GM11168 (cell line): ENCODE results near the gene ANKRD23.
"Not testable (repeated sequence)": the region's sequence is repeated elsewhere in the genome, so short reads cannot be mapped to it uniquely, and the experiment has no call there.

Experiments used
- in situ Hi-C: fragments of 300-500 bp; cut with MboI; formaldehyde crosslinking; loops from one replicate; pipeline ENCODE4 v1.12.0; 2022; ENCODE audit warnings: low sequenced_read_pairs; ENCODE audit not compliant: unreplicated experiment

ANKRD23 gene

DNA sequence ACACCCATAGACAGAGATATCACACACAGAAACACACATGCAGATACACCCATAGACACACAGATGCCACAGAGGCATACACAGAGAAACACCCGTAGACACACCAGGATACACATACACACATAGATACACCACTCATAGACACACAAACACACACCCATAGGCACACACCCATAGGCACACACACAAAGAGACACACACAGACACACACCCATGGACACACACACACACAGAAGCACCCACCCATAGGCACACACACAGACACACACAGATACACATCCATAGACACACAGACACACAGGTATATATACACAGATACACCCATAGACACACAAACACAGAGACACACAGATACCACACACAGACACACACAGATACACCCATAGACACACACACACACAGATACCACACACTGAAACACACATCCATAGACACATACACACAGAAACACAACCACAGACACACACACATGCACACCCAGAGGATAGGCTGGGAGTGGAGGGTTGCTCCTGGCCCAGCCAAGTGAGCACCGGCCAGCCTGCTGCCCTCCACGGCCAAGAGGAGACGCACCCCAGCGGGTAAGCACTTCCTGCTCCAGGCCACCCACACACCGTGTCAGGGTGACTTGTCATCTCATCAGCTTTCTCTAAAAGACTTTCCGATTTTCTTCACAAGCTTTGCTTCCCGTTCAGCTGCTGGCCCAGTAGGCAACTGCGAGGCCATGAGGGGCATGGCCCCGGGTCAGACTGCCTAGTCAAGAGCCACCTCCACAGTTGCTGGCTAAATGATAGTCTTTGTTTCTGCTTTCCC lies 41.8 kb downstream of the ANKRD23 start:
- in situ Hi-C loops = no loop called here

DNA sequence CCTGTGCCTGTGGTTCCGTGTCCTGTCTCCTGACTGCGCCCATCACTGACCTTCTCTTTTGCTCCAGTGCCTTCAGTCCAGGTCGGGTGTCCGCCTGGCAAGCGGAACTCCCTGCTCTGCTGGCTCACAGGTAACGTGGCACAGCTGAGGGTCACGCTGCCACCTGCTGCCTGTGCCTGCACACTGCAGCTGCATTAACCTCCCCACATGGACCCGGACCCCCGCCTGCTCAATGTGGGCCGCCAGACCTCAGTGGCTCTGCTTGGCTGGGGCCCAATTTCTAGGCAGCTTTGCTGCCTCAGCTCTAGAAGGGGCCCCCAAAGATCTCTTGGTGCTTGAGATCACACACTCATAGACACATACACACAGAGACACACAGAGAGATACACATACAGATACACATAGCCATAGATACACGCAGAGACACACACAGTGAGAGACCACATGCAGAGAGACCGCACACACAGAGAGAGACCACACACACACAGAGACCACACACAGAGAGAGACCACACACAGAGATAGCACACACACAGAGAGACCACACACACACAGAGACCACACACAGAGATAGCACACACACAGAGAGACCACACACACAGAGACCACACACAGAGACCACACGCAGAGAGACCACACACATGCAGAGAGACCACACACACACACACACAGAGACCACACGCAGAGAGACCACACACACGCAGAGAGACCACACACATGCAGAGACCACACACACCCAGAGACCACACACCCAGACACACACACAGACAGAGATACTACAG lies 42.6 kb downstream of the ANKRD23 start:
- in situ Hi-C loops = no loop called here

DNA sequence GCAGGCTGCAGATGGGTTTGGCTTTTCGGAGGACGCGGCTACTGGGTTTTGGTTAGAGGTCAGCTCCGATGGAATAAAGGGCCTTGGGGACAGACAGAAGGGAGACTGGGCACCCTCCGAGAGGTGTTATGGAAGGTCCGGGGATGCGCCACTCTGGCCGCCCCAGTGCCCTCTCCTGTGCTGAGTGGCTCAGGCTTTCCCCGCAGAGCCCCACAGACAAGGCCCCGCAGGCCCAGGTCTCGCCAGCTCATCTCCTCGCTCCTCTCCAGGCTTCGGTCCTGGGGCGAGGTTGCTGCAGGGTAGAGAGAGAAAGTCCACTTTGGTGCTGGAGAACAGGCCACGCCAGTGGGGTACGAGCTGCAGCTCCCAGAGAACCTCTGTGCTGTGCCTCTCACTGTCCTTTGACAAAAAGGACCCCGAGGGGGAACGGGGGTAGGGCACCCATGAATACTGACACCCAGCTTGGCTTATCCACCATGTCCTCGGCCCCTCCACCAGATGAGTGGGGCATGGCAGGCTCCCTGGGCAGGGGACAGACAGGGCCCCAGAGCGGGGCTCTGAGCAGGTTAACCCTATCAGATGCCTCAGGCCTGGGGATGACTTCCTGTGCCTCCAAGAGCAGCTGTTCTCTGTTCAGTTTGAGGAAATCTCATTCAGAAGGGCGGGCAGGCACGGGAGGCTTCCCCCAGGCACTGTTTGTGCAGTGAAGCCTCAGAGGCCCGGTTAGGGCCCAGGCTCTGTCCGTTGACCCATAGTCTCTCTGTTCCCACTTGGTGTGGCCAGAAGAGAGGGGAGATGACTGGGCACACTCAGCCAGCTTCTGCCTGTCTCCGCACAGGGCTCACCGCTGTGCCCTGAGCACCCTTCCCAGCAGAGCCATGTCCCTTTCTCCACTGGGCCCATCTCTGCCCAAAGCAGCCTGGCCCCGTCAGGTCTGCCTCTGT lies 43.5 kb downstream of the ANKRD23 start:
- in situ Hi-C loops = no loop called here

DNA sequence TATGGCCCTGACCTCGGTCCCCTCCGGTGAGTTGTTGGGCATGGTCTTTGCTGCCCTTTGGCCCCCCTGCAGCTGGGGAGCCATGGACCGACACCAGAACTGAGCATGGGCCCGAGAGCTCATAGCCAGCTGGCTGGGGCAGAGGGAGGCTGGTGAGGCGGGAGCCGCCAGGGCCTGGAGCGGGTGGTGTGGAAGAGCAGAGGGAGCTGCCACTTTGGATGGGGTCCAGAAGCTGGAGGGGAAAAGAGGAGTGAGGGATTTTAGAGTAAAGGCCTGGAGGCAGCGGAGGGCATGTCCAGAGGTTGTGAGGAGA lies 44.2 kb downstream of the ANKRD23 start:
- in situ Hi-C loops = no loop called here

DNA sequence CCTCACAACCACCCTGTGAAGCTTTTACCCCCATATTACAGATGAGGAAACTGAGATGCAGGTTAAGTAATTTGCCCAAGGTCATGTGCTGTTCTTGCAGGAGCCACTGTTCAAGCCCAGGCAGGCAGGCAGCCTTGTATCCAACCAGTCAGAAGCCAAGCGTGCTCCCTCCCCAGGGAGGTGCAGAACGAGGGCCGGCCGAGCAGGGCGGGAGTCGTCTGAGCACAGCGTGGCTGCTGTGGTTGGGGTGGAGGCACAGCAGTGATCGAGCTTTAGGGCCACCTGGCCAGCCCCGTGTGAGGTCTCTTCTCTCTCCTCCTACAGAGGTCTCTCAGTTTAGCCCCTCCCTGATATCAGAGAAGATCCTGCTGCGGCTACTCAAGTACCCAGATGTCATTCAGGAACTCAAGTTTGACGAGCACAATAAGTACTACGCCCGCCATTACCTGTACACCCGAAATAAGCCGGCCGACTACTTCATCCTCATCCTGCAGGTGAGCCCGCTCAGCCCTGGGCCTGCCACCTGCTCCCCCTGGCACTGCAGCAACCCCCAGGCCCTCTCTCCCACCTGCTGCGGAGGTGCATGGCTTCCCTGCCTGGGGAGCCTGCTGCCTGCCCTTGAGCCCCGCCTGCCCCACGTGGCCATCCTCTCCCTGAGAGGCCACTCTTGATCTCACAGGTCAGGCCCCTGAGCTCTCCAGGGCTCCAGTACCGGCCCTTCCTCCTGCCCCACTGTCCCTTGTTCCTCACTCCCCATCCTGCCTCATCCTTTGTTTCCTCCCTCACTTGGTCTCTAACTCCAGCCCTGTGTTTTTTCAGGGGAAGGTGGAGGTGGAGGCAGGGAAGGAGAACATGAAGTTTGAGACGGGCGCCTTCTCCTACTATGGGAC lies 44.8 kb downstream of the ANKRD23 start:
- in situ Hi-C loops = no loop called here

DNA sequence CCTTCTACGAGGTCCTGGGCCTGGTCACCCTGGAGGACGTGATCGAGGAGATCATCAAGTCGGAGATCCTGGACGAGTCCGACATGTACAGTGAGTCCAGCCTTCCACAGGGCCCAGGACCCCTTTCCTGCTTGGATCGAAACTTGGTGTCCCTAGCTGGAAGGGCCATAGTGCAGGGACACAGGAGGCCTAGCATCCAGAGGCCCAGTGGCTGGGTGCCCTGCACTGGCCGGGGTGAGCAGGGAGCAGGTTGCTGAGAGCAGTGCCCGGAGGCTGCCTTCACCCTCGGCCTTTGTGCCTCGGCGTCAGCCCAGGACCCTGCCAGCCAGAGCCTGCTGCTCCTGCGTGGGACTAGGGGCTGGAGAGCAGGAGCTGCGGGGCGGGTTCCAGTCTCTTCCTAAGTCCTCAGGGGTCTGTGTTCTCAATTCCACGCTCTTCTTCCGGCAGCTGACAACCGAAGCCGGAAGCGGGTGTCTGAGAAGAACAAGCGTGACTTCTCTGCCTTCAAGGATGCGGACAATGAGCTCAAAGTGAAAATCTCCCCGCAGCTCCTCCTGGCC lies 46.7 kb downstream of the ANKRD23 start:
- in situ Hi-C loops = no loop called here

DNA sequence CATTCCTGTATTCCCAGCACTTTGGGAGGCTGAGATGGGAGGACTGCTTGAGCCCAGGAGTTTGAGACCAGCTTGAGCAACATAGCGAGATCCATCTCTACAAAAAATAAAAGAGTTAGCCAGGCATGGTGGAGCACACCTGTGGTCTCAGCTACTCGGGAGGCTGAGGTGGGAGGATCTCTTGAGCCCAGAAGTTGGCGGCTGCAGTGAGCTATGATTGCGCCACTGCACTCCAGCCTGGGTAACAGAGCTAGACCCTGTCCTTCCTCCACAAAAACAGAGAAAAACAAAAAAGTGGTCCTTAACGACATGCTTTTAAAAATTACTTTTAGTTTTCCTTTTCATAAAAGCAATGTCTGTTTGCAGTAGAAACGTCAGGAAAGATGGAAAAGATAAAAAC lies 47.3 kb downstream of the ANKRD23 start:
- in situ Hi-C loops = not testable (repeated sequence)

DNA sequence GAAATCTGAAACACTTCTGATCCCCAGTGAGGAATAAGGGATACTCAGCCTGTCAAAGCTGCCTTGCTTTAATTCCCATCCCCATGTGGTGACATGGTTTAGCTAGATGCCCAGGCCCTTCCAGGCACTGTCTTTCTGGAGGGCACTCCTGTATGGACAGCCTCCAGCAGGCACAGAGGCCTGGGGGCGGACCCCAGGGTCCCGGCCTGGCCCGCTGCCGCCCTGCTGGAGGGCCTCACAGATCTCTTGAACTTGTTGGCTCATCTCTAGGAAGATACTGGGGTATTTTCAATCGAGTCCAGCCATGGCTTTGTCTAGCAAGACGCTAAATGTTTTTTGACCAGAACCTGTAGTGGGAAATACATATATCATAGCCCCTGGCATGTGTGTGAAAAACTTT lies 48.7 kb downstream of the ANKRD23 start:
- in situ Hi-C loops = no loop called here

DNA sequence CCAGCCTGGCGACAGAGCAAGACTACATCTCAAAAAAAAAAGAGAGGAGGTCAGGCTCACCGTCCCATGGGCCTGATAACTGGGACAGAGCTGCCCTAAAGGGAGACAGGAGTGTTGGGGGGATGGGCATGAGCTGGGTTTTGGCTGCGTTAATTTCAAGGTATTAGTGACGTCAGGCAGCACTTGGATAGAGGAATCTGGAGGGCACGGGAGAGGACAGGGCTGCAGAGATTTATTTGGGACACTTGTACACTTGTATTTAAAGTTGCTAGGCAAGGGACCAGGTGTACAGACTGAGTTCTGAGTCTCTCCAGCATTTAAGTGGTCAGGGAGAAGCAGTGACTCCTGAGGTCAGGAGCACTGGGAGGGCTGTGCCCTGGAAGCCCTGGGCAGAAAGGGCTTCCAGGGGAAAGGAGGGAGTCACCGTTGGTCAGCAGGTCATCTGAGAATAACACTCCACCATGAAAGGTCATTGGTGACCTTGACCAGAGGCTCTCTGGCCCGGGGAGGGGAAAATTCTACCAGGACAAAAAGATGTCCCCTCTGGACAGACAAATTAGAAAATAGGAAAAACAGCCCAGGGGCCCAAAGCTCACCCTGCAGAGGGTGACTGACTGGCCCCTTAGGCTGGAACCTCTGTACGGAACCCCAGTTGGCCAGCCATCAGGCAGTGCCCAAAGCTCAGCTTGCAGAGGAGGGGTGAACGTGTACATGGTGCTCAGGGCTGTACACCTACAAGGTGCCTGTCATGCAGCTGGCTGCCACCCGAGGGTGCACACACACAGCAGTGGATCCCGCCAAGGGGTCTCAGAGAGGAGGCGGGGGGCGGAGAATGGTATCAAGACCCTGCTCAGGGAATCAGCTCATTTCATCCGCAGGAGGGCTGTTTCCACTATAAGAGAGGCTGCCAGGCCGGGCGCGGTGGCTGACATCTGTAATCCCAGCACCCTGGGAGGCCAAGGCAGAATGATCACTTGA lies 50.8 kb downstream of the ANKRD23 start:
- in situ Hi-C loops = no loop called here

DNA sequence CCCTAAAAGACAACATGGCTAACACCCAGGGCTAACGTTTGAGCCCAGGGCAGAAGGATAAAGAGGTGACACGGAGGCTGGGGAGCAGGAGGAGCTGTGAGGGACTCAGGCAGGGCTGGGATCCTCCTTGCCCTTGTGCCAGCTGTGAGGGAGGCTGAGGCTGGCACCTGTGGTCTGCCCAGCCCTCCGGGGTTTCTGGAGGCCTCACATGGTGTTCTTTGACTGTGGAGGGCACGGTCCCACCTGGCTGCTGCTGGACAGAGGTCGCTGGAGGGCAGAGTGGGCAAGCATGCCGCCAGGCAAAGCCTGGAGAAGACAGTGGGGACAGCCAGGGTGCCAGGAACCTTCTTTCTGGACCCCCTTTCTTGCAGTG lies 54.6 kb downstream of the ANKRD23 start:
- in situ Hi-C loops = no loop called here

DNA sequence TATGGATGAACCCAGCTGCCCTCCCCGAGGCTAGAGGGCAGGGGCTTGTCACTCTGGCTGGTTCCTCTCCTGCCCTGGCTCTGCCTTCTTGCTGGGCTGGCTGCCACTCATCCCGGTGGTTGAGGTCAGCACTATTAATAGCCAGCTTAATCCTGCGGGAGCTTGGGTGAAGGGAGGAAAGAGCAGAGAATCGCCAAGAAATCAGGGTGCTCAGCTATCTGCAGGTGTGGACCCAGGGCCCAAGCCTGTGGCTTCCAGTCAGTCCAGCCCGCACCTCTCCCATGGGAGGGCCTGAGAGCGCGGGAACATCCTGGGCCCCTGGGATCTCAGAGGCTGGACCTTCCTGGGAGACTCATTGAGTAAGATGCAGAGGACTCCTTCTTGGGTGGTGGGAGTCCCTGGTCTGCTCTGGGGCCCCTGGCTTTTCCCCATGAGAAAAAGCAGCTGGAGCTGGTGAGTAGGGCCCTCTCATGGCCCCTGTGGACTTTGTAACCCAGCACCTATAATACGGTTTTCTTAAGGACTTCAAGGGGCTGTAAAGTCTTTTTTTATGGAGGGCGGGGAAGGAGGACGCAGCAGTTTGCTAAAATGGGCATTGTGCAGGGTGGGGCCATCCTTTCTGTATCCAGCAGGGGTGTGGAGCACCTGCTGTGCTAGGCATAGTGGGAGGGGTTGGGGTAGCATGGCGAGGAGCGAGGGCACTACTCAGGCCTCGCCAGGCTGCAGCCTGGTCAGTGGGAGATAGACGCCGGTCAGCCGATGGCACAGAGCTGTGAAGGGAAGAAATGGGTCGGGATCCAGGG lies 55.2 kb downstream of the ANKRD23 start:
- in situ Hi-C loops = no loop called here
